GM03348 (cell line): ENCODE measurements around the gene ANKRD53.

Experiments used
- DNase-seq: peaks from one replicate; pipeline ENCODE4 v3.0.0; 2012; ENCODE audit warnings: low spot score

Gene ANKRD53

DNA sequence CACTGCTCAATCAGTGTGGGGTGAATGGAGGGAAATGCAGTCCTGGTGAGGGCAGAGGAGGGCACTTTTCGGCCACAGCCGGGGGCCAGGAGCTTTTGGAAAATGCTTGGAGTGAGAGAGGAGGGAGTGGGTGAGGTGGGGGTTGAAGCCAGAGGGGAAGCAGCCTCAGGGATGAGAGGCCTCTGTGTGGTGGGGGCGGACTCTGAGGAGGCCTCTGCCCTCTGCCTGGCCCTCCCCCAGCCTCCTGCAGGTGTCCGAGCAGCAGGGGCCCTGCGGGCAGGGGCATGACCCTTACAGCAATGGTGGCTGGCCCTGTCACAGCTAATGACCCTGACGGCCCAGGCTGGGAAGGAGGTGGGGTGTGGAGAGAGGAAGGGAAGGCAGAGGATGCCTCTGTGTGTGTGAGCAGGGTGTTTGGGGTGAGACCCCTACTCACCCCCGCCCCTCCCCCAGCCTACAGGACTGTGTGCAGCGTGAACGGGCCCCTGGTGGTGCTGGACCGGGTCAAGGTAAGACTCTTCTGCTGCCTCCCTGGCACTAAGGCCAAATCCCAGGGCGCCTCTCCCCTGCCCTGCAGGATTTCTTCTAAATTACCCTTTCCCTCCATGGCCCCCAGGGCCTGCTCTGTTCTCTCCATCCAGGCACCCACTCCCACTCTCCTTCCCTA, 35.1 kb upstream of the ANKRD53 start:
- DNase-seq, result no peak

DNA sequence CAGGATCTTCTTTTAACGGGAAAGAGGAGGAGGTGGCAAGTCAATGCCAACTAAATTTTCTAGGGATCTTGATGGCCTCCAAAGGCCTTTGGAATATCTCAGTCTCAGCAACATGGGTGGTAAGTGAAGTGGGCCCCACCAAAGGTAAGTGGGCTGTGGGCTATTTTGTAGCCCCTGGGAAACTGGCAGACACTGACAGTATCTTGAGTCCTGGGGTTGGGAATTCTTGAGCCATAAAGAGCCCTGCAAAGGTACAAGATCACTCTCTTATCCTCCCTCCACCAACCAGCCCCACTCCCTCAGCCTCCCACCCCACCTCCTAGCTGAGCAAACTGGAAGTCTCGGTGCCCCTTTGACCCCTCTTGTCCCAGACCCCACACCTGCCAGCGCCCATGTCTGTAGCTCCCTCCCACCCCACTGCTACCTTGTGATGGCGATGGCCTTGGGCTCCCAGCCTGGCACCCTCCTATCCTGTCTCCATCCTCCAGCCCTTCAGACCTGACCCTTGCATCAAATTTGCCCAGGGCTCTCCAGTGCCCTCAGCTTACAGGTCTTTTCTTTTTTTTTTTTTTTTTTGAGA, 34.2 kb upstream of the ANKRD53 start:
- no peak for DNase-seq

DNA sequence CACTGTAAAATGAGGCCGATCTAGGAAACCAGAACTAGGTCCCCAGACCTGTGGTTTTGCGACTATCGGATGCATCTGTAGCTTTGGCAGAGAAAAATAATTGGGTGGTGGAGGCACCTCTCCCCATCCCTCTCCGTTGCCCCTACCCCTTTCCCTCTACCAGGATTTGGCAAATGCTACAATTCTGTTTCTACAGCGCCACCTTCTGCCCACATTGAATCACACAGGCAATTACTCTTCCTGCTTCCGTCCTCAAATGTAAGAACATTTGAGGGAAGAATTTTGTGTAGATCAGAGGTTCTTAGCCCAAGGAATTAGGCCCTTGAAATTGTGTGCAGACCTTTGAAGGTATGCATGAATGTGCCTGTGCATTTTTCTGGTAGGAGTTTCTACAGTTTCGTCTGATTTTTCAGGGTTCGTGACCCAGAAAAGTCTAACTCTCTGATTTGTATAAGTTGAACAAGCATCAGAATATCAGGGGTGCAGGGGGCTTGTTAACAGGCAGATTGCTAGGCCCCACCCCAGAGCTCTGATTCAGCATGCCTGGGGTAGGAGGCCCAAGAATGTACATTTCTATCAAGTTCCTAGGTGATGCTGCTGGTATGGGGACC, 31.5 kb upstream of the ANKRD53 start:
- DNase-seq, result peak; percentile 67

DNA sequence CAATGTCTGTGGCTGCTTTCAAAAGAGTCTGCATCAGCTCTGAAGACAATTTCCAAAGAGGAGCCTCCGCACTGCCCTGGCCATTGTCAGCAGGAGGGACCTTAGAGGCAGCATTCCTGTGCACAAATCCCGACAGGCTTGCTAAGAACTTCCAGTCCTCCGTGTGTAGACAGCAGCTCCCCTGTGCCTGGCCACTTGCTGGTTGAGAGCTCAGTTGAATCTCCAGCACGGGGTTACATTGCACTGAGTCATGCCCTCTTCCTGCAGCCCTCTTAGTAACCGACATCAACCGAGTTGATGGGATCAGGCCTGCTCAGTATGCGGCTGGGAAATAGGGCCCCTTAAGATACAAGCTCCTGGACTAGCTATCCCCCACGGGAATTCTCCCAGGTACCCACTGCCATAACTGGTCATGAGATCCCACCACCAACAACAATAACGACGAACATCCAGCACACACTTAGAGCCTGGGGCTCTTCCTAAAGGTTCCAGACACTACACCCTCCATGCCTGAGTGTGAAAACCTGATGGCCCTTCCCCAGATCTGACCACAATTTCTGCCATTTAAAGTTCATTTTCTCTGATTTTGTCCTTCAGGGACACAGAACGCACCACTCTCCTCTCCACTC, 30.8 kb upstream of the ANKRD53 start:
- no peak for DNase-seq

DNA sequence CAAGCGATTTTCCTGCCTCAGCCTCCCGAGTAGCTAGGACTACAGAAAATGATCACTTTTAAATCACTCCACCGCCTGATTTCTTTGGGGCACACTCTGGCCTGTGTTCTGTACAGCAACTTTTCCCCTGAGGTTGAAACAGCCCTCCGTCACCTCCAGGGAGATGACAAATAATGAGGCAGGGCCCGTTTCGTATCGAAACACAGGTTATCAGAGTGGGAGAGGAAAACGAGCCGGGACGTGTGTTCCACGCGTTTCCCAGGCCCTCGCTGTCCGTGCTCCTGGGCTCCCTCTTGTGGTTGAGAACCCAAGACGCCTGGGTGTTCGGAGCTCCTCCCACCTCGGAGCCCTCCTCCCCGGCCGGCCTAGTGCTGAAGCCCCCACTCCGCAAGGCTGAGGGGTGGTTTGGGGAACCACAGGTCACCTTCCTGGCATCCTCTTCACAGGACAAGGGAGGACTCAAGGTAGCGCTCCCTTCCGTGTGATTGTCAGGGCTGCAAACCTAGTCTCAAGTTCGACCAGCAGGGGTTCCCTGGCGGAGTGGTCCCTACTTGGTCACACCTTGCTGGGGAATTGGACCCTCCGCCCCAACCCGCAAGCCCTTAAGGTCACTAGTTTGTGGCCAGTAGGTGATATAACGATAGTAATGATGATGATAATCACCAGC, 30.0 kb upstream of the ANKRD53 start:
- DNase-seq, result peak; percentile 94

DNA sequence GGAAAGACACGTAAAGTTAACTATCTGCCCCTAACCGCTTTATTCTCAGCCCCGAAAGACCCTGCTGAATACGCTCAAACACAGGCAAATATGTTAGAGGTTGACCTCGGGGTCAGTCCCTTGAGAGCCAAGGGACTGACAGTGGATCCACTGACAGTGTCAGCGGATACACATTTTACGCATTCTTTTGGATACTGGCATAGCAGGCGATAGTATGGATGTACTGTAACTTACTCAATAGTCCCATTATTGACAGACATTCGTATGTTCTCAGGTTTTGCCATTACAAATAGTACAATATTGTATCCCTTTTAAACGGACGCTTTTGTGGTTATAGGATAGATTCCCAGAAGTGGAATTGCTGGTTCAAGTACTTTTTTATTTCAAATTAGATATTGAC, 29.3 kb upstream of the ANKRD53 start:
- no peak for DNase-seq

DNA sequence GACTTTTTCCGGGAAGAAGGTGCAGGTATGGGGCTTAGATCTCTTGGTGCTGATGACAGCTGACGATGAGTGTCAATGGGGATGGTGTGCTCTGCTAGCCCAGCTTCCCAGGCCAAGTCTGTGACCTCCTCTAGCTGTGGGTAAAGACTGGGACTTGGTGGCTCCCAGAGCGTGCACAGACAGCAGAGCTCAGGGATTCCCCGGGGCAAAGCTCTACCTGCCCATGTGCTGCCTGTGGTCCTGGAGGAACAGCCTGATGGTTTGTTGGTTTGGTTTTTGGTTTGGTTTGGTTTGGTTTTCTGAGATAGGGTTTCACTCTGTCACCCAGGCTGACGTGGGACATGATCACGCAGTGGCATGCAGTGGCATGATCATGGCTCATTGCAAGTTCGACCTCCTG, 23.5 kb upstream of the ANKRD53 start:
- no peak for DNase-seq

DNA sequence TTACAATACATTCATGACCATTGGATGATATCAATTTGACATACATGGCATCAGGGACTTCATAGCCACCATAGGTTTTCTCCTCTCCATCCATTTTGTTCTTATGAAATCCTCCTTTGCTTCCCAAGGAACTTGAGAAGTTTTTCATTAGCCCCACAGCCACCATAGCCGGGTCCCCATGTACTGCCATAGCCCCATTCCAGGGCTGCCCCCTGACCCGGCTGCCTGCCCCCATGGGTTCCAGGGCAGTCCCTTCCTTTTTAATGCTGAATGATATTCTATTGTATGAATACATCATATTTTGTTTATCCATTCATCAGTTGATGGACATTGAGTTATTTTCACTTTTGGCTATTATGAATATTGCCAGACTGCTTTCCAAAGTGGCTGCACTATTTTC, 22.3 kb upstream of the ANKRD53 start:
- DNase-seq, result no peak

DNA sequence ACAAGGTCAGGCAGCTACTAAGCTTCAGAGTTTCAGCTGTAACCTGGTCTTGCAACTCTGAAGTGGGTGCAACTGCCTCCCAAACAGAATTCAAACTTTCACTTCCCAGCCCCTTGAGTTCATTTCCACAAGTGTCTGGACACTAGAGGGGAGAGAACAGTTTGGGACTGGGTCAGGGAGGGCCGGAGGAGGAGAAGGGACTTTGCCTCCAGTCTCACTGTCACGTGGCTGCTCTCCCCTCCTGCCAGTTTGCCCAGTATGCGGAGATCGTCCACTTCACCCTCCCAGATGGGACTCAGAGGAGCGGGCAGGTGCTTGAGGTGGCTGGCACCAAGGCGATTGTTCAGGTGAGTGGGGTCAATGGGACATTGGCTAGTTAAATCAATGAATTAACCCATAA, 20.6 kb upstream of the ANKRD53 start:
- DNase-seq, result peak; percentile 1

DNA sequence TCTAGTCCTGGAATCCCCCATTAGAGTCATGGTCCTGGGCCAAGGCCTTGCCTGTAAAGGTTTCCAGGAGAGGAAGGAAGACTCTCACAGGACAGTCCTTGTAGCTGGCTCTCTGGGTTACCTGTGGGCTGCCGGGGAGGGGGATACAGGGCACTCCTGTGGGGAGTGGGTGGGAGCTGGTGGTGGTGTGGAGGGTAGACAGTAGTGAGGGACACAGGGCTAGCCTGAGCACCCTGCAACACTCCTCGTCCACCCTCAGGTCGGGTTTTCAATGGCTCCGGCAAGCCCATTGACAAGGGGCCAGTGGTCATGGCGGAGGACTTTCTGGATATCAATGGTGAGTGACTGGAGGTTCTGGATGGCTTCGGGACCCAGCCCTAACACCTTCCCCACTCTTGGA, 19.7 kb upstream of the ANKRD53 start:
- no peak for DNase-seq

DNA sequence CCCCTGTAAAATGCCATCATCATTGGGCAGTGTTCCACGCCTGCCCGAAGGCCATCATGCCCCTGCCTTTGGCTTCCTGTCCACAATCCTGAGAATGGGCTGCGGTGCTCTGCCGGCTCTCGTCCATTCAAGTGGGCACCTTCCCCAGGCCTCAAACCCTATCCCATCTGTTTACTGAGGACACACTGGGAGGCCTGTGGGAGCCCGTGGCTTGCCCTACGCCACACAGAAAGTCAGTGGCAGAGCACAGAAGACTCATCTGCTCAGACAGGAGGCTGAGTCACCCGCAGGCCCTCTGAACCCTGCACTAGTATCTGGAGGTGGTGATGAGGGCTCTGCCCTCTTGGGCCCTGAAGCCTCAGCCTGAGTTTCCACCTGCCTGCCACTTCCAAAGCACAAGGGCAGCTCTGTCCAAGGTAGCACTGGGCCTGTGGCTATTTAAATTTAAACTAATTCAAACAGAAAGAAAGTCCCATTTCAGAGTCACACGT, 19.1 kb upstream of the ANKRD53 start:
- peak; percentile 2 for DNase-seq

DNA sequence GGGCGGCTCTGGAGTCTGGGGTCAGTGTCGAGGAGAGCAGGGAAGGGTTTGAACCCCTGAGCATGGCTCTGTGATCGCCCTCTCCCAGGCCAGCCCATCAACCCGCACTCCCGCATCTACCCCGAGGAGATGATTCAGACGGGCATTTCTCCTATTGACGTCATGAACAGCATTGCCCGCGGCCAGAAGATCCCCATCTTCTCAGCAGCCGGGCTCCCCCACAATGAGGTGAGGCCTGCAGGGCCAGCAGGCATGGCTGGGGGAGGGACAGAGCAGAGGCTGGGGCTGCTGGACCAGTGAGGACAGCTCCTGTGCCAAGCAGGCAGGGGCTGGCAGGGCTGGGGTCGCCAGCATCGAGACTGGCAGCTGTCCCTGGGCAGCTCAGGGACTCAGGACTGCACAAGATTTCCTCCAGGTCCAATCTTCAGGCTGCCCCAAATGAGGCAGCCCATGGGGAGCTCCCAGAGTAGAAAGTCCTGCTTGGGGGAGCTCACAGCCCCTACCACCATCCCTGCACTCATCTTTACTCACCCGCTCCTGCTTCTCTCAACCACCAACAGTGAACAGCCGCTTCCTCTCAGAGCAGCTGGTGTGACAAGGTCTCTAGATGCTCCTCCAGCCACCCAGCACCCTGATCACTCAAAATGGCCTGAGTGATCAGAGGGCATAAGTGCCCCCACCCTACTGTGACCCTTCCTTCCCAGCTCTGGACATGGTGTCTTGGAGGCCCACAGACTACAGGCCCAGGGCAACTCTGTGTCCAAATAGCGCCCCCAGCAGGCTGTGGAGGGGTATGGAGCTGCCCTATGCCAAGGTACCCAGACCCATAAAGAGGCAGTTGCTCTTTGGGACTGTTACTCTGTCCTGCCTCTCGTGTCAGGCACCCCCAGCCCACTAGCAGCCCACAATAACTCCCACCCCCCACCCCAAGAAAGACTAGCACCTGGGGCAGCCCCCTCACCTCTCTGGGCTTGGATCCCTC, 18.3 kb upstream of the ANKRD53 start:
- DNase-seq, result peak; percentile 2

DNA sequence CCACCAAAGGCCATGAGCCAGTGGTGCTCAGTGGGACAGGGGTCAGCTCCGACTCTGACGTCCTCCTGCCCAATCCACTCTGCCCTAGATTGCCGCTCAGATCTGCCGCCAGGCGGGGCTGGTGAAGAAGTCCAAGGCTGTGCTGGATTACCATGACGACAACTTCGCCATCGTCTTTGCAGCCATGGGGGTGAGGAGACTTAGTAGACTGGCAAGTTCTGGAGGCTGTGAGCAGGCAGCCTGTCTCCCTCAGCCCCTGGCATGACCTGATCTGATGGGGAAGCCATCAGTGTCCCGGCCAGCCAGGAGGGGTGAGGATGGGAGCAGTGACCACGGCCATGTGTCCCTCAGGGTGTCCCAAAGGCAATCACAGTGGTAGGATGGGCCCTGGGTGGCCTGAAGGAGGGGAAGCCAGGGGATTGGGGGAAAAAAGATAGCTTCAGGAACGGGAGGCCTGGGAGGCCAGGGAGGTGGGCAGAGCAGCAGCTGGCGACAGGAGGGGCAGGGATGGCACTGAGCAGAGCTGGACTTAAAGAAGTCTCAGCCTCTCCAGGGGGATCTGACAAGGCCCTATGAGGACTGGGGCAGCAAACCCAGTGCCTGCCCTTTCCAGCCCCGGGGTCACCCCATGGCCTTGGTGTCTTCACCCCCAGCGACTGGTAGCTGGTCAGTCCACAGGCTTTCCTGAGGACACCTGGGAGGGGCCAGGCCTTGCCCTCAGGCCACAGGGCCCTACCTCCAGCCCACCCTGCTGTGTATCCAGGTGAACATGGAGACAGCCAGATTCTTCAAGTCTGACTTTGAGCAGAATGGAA, 17.4 kb upstream of the ANKRD53 start:
- peak; percentile 3 for DNase-seq

DNA sequence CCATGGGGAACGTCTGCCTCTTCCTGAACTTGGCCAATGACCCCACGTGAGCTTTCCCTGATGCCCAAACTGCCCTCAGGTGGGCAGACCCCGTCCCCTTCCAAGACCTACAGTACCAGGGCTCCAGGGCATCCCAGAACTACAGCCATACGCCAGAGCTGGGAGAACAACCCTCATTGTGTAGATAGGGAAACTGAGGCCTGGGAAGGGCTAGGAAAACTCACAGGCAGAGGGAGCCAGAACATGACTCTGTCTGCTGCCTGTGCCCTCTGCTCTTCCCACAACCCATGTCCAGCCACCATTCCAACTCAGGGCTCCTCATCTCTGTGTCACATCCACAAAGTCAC, 16.8 kb upstream of the ANKRD53 start:
- DNase-seq, result peak; percentile 1

DNA sequence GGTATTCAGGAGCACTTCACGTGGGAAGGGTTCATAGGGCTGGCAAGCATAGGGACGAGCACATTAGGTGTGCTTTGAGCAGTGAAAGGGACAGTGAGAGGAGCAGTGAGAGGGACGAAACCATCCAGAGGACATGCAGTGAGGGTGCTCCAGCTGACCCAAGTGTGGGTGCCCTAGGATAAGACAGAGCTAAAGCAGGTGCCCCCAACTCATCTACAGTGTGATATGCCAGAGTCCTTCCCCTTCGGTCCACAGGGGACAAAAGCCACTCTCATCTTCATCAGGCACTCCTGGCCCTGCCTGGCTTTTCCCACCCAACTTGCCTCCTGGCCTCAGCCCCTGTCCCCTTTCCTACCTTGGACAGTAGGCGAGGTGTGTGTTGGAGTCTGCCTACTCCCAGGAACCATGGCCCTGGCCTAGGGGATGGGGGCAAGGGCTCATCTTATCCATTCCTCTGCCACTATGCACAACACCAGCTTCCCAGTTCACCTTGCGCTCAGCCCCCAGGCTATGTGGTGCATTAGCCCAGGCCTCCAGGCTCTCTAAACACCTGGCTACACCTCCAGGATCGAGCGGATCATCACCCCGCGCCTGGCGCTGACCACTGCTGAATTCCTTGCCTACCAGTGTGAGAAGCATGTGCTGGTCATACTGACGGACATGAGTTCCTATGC, 16.1 kb upstream of the ANKRD53 start:
- DNase-seq, result peak; percentile 1

DNA sequence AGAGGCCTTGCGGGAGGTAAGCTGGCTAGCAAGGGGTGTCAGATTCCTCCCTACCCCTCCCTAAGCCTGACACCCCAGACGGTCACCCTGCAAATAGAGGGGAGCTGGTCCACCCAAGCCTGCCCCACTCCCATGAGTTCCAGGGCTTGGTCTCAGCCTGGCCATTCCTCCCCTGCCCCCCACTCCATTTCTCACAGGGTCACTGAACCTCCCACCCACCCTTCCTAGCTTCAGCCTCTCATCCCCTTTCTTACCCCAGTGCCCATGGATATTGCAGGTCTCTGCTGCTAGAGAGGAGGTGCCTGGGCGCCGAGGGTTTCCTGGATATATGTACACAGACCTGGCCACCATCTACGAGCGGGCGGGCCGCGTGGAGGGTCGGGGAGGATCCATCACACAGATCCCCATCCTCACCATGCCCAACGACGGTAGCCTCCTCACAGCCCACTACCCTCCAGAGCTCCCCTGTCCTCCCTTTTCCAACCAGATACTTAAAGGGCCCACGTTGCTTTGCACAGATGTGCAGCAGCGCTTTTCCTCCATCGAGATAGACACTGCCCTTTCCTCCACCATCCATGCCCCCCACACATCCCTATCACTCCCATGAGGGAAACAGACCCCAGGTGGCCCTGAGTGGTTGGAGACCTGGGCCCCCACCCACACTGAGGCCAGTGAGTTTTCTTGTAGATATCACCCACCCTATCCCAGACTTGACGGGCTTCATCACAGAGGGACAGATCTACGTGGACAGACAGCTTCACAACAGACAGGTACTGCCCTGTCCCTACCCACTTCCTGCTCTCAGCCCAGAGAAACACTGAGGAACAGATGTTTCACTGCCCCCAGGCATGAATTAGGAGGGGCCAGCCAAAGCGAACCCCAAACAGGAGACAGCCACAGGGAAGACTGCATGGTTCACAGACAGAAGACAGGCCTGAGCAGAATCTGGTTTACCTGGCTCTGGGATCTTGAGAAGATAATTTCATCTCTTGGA, 15.2 kb upstream of the ANKRD53 start:
- no peak for DNase-seq

DNA sequence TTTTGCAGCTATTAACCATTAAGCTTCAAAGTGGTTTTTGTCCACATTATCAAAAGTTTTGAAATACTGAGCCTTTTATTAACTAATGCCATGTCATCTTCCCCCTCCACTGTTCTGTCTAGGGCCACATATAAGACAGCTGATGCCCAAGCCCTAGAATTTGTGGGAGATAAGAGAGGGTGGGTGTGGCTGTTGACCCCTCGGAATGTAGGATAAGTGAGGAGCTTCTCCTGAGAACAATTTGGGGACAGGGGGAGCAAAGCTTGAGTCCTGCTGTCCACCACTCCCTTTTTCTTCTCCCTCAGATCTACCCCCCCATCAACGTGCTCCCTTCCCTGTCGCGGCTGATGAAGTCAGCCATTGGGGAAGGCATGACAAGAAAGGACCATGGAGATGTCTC, 14.3 kb upstream of the ANKRD53 start:
- no peak for DNase-seq

DNA sequence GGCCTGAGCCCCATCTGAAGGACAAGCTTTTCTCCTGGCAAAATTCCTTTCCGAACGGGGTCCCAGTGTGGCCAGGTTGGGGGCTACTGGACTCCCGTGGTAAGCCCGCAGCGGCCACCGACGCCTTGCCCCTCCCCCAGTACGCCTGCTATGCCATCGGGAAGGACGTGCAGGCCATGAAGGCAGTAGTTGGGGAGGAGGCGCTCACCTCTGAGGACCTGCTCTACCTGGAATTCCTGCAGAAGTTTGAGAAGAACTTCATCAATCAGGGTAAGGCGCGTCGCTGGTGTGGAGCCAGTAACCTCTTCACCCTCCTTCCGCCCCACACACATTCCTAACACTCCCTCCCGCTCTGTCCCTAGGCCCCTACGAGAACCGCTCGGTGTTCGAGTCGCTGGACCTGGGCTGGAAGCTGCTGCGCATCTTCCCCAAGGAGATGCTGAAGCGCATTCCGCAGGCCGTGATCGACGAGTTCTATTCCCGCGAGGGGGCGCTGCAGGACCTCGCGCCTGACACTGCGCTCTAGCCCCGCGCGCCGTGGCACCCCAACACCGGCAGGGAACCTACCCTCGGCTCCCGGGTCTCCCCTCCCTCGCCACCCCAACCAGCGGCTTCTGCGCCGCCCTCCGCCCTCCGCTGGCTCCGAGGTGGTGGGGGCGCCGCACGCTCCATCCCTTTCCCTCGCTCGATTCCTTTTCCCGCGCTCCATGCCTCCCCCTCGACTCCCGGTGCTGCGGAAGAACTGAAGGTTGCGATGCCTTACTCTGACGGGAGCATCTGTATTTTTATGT, 13.6 kb upstream of the ANKRD53 start:
- DNase-seq, result peak; percentile 85
